Activated effector memory CD4-positive, alpha-beta T cell treated with anti-CD3 and anti-CD28 coated beads, Interleukin-2, amount 50 U/mL, for 16 hours (primary cell): ENCODE measurements around the gene EMD.
"Not testable (repeated sequence)": the region's sequence is repeated elsewhere in the genome, so short reads cannot be mapped to it uniquely, and the experiment has no call there.

Experiments
- DNase-seq: peaks from one replicate; pipeline ENCODE4 v3.0.0-alpha.2; 2020

The EMD gene

GRCh38 chrX:154372612-154373022, 6.5 kb upstream of the EMD start:
- DNase-seq = peak; percentile 79

- peak; percentile 74 for DNase-seq
These were observed 5.5 kb upstream of the EMD start for GRCh38 chrX:154373340-154374306.

GRCh38 chrX:154374313-154375155, 4.6 kb upstream of the EMD start, which contains the start of gene FLNA:
Gene FLNA (minus strand): TSS chrX:154374634. CDS start chrX:154371245, 3,389 bp downstream.
- DNase-seq = peak; percentile 75

GRCh38 chrX:154375156-154375504, 4.0 kb upstream of the EMD start:
- no peak for DNase-seq

GRCh38 chrX:154376774-154377173, 2.3 kb upstream of the EMD start:
- DNase-seq = no peak

GRCh38 chrX:154378059-154378798, 866 bp upstream of the EMD start:
- peak; percentile 76 for DNase-seq

GRCh38 chrX:154379569-154379951, 465 bp downstream of the EMD start:
- no peak for DNase-seq

GRCh38 chrX:154380153-154380552, 1.1 kb downstream of the EMD start:
- no peak for DNase-seq

- DNase-seq = no peak
These were observed 1.7 kb downstream of the EMD start for GRCh38 chrX:154380787-154381186.

GRCh38 chrX:154381271-154381670, 2.2 kb downstream of the EMD start:
- no peak for DNase-seq

- no peak for DNase-seq
These were observed 3.5 kb downstream of the EMD start for GRCh38 chrX:154382483-154383069.

GRCh38 chrX:154383359-154384283, 4.5 kb downstream of the EMD start:
- no peak for DNase-seq

- no peak for DNase-seq
These were observed 5.3 kb downstream of the EMD start for GRCh38 chrX:154384284-154384892.

GRCh38 chrX:154388094-154388493, 9.0 kb downstream of the EMD start:
- DNase-seq = not testable (repeated sequence)

GRCh38 chrX:154388649-154389048, 9.6 kb downstream of the EMD start:
- DNase-seq = not testable (repeated sequence)

GRCh38 chrX:154389812-154390747, 11.0 kb downstream of the EMD start:
- not testable (repeated sequence) for DNase-seq

- DNase-seq = not testable (repeated sequence)
These were observed 17.3 kb downstream of the EMD start for GRCh38 chrX:154396363-154396762.

GRCh38 chrX:154396973-154397887, 18.1 kb downstream of the EMD start:
- DNase-seq = peak; percentile 88
